Common myeloid progenitor, CD34-positive (primary cell): ENCODE results near the gene RAVER2.

Experiments used
- CTCF ChIA-PET: fragments of 350-600 bp; sonication (Branson Sonifier 250); formaldehyde crosslinking; loops from one replicate; lab custom pipeline; 2021; ENCODE audit warnings: antibody characterized with exemption; lab: Charles Lee
- POLR2A ChIA-PET: fragments of 350-600 bp; sonication (Branson Sonifier 250); formaldehyde crosslinking; loops from one replicate; lab custom pipeline; 2021; ENCODE audit warnings: antibody characterized with exemption; lab: Charles Lee
- DNase-seq, 3 donors: peaks; one replicate each; pipeline versions ENCODE4 v3.0.0 to v3.0.0-alpha.2; 2013
- H3K27ac ChIP-seq, 2 experiments: 1 replicate in 1 of 2; 2 replicates in 1 of 2; pipeline ENCODE4 v1.7.0; 2013; ENCODE audit warnings: inconsistent platforms in 2 of 2, low read length in 2 of 2, mild to moderate bottlenecking in 2 of 2, low read depth in 1 of 2, moderate library complexity in 1 of 2; ENCODE audit not compliant: severe bottlenecking in 2 of 2, insufficient read depth in 1 of 2, poor library complexity in 1 of 2
- H3K27me3 ChIP-seq, 5 experiments: replicated peaks in 2 of 5; 1 replicate in 3 of 5; 2 replicates in 2 of 5; pipeline versions ENCODE4 v1.6.1 to v1.7.0; 2013; ENCODE audit warnings: low read length in 4 of 5, mild to moderate bottlenecking in 2 of 5, moderate library complexity in 2 of 5, inconsistent platforms in 1 of 5; ENCODE audit not compliant: insufficient read depth in 5 of 5, control insufficient read depth in 4 of 5
- H3K36me3 ChIP-seq, 4 experiments: 1 replicate in 2 of 4; 2 replicates in 2 of 4; pipeline versions ENCODE4 v1.6.1 to v1.7.0; 2013; ENCODE audit warnings: low read length in 3 of 4, control low read depth in 1 of 4, mild to moderate bottlenecking in 1 of 4; ENCODE audit not compliant: control insufficient read depth in 4 of 4, insufficient read depth in 4 of 4
- H3K4me1 ChIP-seq, 4 experiments: 1 replicate in 3 of 4; 2 replicates in 1 of 4; pipeline versions ENCODE4 v1.6.1 to v1.7.1; 2013; ENCODE audit warnings: low read length in 3 of 4, mild to moderate bottlenecking in 3 of 4, control low read depth in 1 of 4, inconsistent platforms in 1 of 4, moderate library complexity in 1 of 4; ENCODE audit not compliant: control insufficient read depth in 4 of 4, insufficient read depth in 4 of 4; ENCODE audit errors: control extremely low read depth in 1 of 4
- H3K4me3 ChIP-seq, 7 experiments: 1 replicate in 4 of 7; 2 replicates in 3 of 7; pipeline versions ENCODE4 v1.5.1 to v1.7.0; 2013; ENCODE audit warnings: mild to moderate bottlenecking in 7 of 7, low read length in 6 of 7, moderate library complexity in 6 of 7, inconsistent platforms in 2 of 7, low read depth in 2 of 7, control low read depth in 1 of 7; ENCODE audit not compliant: insufficient read depth in 4 of 7, control insufficient read depth in 1 of 7; ENCODE audit errors: extremely low read depth in 1 of 7
- H3K9me3 ChIP-seq, 5 experiments: 1 replicate in 4 of 5; 2 replicates in 1 of 5; pipeline versions ENCODE4 v1.6.1 to v1.7.1; 2013; ENCODE audit warnings: low read length in 4 of 5, mild to moderate bottlenecking in 2 of 5, inconsistent platforms in 1 of 5, low read depth in 1 of 5, moderate library complexity in 1 of 5; ENCODE audit not compliant: control insufficient read depth in 4 of 5, insufficient read depth in 2 of 5; ENCODE audit errors: control extremely low read depth in 1 of 5
- WGBS: methylation state at CpG from one replicate; pipeline ENCODE4 v1.1.5; 2013; ENCODE audit not compliant: insufficient coverage; 5-methylcytosine and 5-hydroxymethylcytosine counted together

Gene RAVER2

DNA sequence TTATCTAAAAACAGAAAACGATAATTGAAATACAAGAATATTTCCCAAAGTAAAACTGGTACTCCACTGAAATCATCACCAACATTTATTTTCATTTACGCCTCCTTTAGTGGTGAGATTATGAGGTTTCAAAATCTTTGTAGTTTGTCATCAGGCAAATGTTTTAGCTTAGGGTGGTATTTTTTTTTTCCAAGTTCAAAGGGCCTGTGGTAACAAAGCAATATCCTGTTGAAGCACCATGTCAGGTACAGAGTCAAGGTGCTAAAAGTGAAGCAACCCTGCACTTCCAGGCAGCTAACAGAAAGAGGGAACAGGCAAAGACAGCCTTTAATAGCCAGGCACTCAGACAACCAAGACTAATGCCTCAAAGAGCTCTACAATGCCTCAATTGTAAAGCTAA, 132.3 kb downstream of the RAVER2 start:
- no peaks in the 10 kb centered on the region for H3K9me3 ChIP-seq
- H3K4me3 ChIP-seq, result no peak overlapping the region
- no peak for DNase-seq
- H3K27ac ChIP-seq, result no peak overlapping the region
- WGBS, result no CpG with 5 or more reads among the region's 2 CpGs
- H3K4me1 ChIP-seq, result no peaks in the 10 kb centered on the region
- H3K27me3 ChIP-seq, result no peaks in the 10 kb centered on the region
- ChIA-PET CTCF (interaction anchor here (1.3 to 2.3 kb wide), 3 partner anchors 9 to 157 kb away, joined by 3 to 11 read pairs (median 5); no protein-coding TSS in a partner anchor), POLR2A (interaction anchor here (1.2 kb wide), 1 partner anchor 164 kb away, joined by 3 read pairs; no protein-coding TSS in a partner anchor)
- H3K36me3 ChIP-seq, result peaks cover 29 to 76% (median 48%) of the 10 kb centered on the region in 4 experiments

DNA sequence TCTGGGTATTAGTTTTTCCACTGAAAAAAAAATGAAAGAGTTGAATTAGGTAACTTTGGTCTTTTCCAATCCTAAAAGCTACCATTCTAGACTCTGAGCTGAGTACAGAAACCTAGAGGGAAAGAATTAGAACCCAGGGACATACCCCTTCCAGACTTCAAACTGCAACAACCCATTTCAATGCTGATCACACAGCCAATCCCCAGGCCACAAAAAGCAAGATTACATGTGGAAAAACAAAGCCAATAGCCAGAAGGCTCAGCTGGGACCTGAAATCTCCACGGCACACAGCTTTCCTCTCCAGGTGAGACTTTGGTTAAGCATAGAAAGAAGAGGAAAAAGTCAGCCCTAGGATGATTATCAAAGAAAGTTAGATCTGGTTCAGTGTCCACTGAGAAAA, 132.7 kb downstream of the RAVER2 start:
- CTCF ChIA-PET, result interaction anchor here (0.6 to 2.3 kb wide), 5 partner anchors 9 to 186 kb away, joined by 3 to 11 read pairs (median 3); no protein-coding TSS in a partner anchor
- POLR2A ChIA-PET, result interaction anchor here (0.6 to 1.2 kb wide), 2 partner anchors 164 to 388 kb away, joined by 3 to 4 read pairs; no protein-coding TSS in a partner anchor
- H3K4me1 ChIP-seq, result no peaks in the 10 kb centered on the region
- no peak for DNase-seq
- no peak overlapping the region for H3K4me3 ChIP-seq
- H3K9me3 ChIP-seq, result no peaks in the 10 kb centered on the region
- WGBS, result 100% methylated on average over 1 of the region's 1 CpG
- H3K27ac ChIP-seq, result no peak overlapping the region
- peaks cover 30 to 75% (median 48%) of the 10 kb centered on the region in 4 experiments for H3K36me3 ChIP-seq
- H3K27me3 ChIP-seq, result no peaks in the 10 kb centered on the region

DNA sequence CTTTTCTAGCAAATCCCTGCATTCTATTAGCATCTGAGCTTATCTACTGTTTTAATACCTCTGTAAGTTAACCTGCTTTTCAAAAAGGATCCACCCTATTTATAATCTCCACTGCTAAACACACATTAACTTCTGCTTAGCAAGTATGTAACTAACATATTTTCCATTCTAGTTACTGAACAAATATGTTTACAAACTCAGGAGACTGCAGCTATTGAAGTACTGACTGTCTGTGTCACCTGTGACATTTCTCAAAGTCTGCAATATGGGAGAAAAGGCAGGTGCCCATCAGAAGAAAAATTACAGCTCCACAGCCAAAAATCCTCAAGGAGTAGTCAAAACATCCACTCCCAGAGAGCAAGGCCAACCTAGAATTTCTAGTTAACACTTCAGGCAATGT, 133.2 kb downstream of the RAVER2 start:
- no peaks in the 10 kb centered on the region for H3K9me3 ChIP-seq
- DNase-seq, result no peak
- H3K27ac ChIP-seq, result no peak overlapping the region
- ChIA-PET POLR2A (interaction anchor here (0.6 kb wide), 1 partner anchor 388 kb away, joined by 4 read pairs; no protein-coding TSS in a partner anchor), CTCF (interaction anchor here (0.6 to 2.3 kb wide), 3 partner anchors 10 to 185 kb away, joined by 3 to 11 read pairs (median 3); no protein-coding TSS in a partner anchor)
- H3K4me3 ChIP-seq, result no peak overlapping the region
- no peaks in the 10 kb centered on the region for H3K27me3 ChIP-seq
- no peaks in the 10 kb centered on the region for H3K4me1 ChIP-seq
- H3K36me3 ChIP-seq, result peaks cover 32 to 75% (median 50%) of the 10 kb centered on the region in 4 experiments

DNA sequence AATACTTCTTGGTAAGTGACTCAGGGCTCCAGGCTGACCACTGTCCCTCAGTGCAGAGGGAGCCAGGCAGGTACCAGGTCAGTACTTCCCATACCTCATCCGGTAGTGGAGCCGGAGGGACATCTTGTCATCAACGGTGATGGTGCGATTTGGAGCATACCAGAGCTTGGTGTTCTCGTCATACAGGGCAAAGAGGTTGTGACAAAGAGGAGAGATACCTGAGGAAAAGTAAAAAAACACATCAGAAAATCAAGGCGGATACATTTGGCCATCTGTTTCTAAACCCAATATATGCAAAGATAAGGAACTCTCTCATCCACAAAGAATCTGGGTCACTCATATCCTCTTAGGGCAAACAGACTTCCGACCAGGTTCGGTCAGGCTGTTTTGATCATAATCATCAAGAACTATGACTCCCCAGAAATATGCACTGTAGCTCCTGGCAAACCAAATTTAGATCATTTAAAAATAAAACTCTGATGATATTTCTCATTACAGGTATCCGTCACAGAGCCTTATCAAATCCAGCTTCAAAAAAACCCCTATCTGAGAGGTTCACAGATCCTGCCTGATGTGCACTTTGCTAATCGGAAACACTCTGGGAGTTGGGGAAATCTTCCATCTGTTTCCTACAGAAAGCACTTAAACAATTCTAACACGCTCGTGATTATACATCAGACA, 134.2 kb downstream of the RAVER2 start:
- 91% methylated on average over 9 of the region's 12 CpGs for WGBS
- POLR2A ChIA-PET, result no interaction called here
- no peak overlapping the region for H3K4me3 ChIP-seq
- H3K9me3 ChIP-seq, result no peaks in the 10 kb centered on the region
- no peak overlapping the region for H3K27ac ChIP-seq
- CTCF ChIA-PET, result interaction anchor here (0.5 kb wide), 1 partner anchor 156 kb away, joined by 3 read pairs; no protein-coding TSS in a partner anchor
- peaks cover 32 to 72% (median 48%) of the 10 kb centered on the region in 4 experiments for H3K36me3 ChIP-seq
- no peaks in the 10 kb centered on the region for H3K27me3 ChIP-seq
- H3K4me1 ChIP-seq, result no peaks in the 10 kb centered on the region
- peak in 2 of 3 donors; percentile 24 to 25 for DNase-seq

DNA sequence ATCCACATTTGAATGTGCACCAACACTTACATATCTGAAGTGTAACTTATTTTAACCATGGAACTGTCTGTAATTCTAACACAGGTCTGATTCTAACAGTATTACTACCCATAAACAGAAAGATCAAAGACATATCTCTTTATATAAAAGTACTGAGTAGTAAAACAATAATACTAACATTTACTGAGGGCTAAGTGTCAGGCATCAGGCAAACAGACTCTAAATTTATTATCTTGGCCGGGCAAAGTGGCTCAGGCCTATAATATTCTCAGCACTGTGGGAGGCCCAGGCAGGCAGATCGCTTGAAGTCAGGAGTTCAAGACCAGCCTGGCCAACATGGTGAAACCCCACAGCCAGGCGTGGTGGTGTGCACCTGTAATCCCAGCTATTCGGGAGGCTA, 135.6 kb downstream of the RAVER2 start:
- Histone ChIP-seq H3K4me3 (no peak overlapping the region), H3K9me3 (no peaks in the 10 kb centered on the region), H3K27ac (no peak overlapping the region), H3K4me1 (no peaks in the 10 kb centered on the region), H3K27me3 (no peaks in the 10 kb centered on the region), H3K36me3 (peaks cover 30 to 60% (median 44%) of the 10 kb centered on the region in 4 experiments)
- 86% methylated on average over 1 of the region's 4 CpGs for WGBS
- ChIA-PET CTCF (interaction anchor here (0.8 kb wide), 1 partner anchor 14 kb away, joined by 3 read pairs; no protein-coding TSS in a partner anchor), POLR2A (no interaction called here)
- DNase-seq, result no peak

DNA sequence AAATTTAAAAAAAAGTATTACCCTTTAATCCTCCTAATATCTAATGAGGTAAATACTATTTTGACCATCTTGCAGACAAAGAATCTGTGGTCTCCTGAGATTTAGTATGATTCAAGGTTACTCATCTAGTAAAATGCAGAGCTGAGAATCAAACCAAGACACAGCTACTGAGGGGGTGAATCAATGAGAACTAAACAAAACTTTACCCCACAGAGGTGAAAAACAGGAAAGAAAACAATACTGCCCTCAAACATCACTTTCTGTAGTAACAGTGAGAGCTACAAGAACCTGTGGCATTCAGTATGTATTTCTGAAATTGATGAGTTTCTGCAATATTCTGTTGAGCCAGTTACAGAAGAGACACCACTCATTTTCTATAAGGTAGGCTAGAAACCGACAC, 136.4 kb downstream of the RAVER2 start:
- Histone ChIP-seq H3K9me3 (no peaks in the 10 kb centered on the region), H3K4me3 (no peak overlapping the region), H3K27me3 (no peaks in the 10 kb centered on the region), H3K27ac (no peak overlapping the region), H3K4me1 (no peaks in the 10 kb centered on the region), H3K36me3 (peaks cover 26 to 52% (median 36%) of the 10 kb centered on the region in 4 experiments)
- ChIA-PET CTCF (interaction anchor here (1.3 to 4.6 kb wide), 4 partner anchors 13 to 118 kb away, joined by 3 to 16 read pairs (median 3); no protein-coding TSS in a partner anchor), POLR2A (no interaction called here)
- 100% methylated on average over 1 of the region's 1 CpG for WGBS
- DNase-seq, result no peak
